SU-DHL-6 (cell line): ENCODE measurements around the gene STPG3.

Experiments
- CTCF ChIP-seq: fragments of 200-600 bp; sonication (generic); IDR thresholded peaks from one replicate; pipeline ENCODE4 v1.5.1; 2017; ENCODE audit warnings: antibody characterized with exemption, mild to moderate bottlenecking, low read length, moderate library complexity; ENCODE audit not compliant: insufficient read depth, poor library complexity, severe bottlenecking
- EZH2phosphoT487 ChIP-seq: fragments of 200-600 bp; sonication (generic), shearing (Covaris generic); conservative IDR thresholded peaks from 2 replicates; pipeline ENCODE4 v1.6.1; 2018; ENCODE audit warnings: mild to moderate bottlenecking, antibody characterized with exemption, low read length, moderate library complexity, mixed read lengths

- TF ChIP-seq CTCF (no peak), EZH2phosphoT487 (no peak)
Measured at GRCh38 chr9:137212520-137212919, 38.6 kb upstream of the STPG3 start.
